ENCODE data around the gene CNR1. TPM values are rescaled to one million over a fixed set of nuclear protein-coding genes. Genes with fewer than 3 reads are reported as not detected.

Gene CNR1
- total RNA-seq, 1 donor from 2014 or later = 9.9 TPM

GRCh38 chr6:88143421-88144157, 22.6 kb downstream of the CNR1 start:
- Mint-ChIP-seq H3K27me3 (ENCODE audit: low read depth) (no peaks in the 10 kb centered on the region), H3K27ac (ENCODE audit: unreplicated experiment) (no peak overlapping the region), H3K4me3 (no peak overlapping the region), H3K4me1 (peaks cover 10% of the 10 kb centered on the region), H3K9me3 (no peaks in the 10 kb centered on the region), H3K36me3 (ENCODE audit: low read depth) (peaks cover 5% of the 10 kb centered on the region)
- DNase-seq (ENCODE audit: low read depth, low spot score) = peak; percentile 18
- TF ChIP-seq, protein P1, sequence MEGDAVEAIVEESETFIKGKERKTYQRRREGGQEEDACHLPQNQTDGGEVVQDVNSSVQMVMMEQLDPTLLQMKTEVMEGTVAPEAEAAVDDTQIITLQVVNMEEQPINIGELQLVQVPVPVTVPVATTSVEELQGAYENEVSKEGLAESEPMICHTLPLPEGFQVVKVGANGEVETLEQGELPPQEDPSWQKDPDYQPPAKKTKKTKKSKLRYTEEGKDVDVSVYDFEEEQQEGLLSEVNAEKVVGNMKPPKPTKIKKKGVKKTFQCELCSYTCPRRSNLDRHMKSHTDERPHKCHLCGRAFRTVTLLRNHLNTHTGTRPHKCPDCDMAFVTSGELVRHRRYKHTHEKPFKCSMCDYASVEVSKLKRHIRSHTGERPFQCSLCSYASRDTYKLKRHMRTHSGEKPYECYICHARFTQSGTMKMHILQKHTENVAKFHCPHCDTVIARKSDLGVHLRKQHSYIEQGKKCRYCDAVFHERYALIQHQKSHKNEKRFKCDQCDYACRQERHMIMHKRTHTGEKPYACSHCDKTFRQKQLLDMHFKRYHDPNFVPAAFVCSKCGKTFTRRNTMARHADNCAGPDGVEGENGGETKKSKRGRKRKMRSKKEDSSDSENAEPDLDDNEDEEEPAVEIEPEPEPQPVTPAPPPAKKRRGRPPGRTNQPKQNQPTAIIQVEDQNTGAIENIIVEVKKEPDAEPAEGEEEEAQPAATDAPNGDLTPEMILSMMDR (conservative IDR thresholded peaks at IDR 0.05) = no peak

DNA sequence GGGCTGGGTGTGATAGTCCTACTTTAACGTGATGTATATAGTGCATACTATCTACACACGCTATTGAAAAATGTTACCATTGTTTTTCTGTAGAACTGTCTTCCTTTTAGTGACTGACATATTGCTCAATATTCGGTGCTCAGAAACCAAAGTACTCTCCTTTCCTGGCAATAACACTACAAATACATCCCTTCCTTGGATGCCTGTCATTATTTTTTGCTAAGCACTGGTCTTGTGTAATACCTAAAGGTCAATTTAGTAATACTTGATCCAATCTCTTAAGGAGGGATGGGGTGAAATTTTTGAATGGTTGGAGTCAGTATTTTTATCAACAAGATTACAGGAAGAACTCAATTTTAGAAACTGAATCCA, 23.9 kb downstream of the CNR1 start:
- peaks cover 10% of the 10 kb centered on the region for H3K4me1 Mint-ChIP-seq
- DNase-seq (ENCODE audit: low read depth, low spot score) = no peak
- H3K27ac Mint-ChIP-seq (ENCODE audit: unreplicated experiment) = no peak overlapping the region
- TF ChIP-seq, protein P1 (conservative IDR thresholded peaks at IDR 0.05) = no peak
- no peaks in the 10 kb centered on the region for H3K9me3 Mint-ChIP-seq
- H3K27me3 Mint-ChIP-seq (ENCODE audit: low read depth) = peaks cover 2% of the 10 kb centered on the region
- no peak overlapping the region for H3K4me3 Mint-ChIP-seq
- peaks cover 5% of the 10 kb centered on the region for H3K36me3 Mint-ChIP-seq (ENCODE audit: low read depth)

- no peaks in the 10 kb centered on the region for H3K9me3 Mint-ChIP-seq
- H3K27me3 Mint-ChIP-seq (ENCODE audit: low read depth) = peaks cover 2% of the 10 kb centered on the region
- H3K27ac Mint-ChIP-seq (ENCODE audit: unreplicated experiment) = no peak overlapping the region
- H3K36me3 Mint-ChIP-seq (ENCODE audit: low read depth) = peaks cover 5% of the 10 kb centered on the region
- no peak overlapping the region for H3K4me3 Mint-ChIP-seq
- DNase-seq (ENCODE audit: low read depth, low spot score) = no peak
- H3K4me1 Mint-ChIP-seq = peaks cover 10% of the 10 kb centered on the region
- TF ChIP-seq, protein P1 (conservative IDR thresholded peaks at IDR 0.05) = no peak
Measured at GRCh38 chr6:88141561-88142296, 24.4 kb downstream of the CNR1 start.

- Mint-ChIP-seq H3K27ac (ENCODE audit: unreplicated experiment) (no peak overlapping the region), H3K4me1 (no peaks in the 10 kb centered on the region), H3K9me3 (no peaks in the 10 kb centered on the region), H3K36me3 (ENCODE audit: low read depth) (no peaks in the 10 kb centered on the region), H3K27me3 (ENCODE audit: low read depth) (peaks cover 4% of the 10 kb centered on the region), H3K4me3 (no peak overlapping the region)
- DNase-seq (ENCODE audit: low read depth, low spot score) = no peak
- TF ChIP-seq, protein P1 (conservative IDR thresholded peaks at IDR 0.05) = no peak
Measured at GRCh38 chr6:88137915-88138314, 28.2 kb downstream of the CNR1 start.

DNA sequence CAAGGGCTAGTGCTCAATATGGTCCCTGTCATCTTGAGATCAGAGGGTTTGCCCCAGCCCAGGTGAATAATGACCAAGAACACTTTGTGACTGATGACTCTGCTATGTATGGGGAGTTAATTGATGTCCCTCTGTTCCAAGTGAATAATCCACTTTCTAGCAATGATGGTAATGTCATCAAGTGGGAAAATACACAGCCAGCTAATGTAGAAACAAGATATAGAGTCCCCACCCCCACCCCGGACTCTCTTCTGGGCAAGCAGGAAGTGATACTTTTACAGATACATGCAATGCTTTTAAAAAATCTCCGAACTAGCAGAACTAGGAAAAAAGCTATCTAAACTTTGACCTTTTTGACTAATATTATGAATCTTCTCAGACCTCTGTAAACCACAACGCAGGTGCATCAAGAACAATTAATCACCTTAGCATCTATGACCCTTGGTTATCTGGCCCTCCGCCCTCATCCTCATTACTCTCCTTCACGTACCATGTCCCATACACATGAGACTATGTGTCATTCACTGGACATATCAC, 30.5 kb downstream of the CNR1 start:
- no peaks in the 10 kb centered on the region for H3K9me3 Mint-ChIP-seq
- H3K36me3 Mint-ChIP-seq (ENCODE audit: low read depth) = no peaks in the 10 kb centered on the region
- no peak for DNase-seq (ENCODE audit: low read depth, low spot score)
- H3K4me1 Mint-ChIP-seq = no peaks in the 10 kb centered on the region
- no peak overlapping the region for H3K27ac Mint-ChIP-seq (ENCODE audit: unreplicated experiment)
- peaks cover 4% of the 10 kb centered on the region for H3K27me3 Mint-ChIP-seq (ENCODE audit: low read depth)
- TF ChIP-seq, protein P1 (conservative IDR thresholded peaks at IDR 0.05) = no peak
- no peak overlapping the region for H3K4me3 Mint-ChIP-seq
